ENCODE measurements around the gene MGMT.

The MGMT gene

DNA sequence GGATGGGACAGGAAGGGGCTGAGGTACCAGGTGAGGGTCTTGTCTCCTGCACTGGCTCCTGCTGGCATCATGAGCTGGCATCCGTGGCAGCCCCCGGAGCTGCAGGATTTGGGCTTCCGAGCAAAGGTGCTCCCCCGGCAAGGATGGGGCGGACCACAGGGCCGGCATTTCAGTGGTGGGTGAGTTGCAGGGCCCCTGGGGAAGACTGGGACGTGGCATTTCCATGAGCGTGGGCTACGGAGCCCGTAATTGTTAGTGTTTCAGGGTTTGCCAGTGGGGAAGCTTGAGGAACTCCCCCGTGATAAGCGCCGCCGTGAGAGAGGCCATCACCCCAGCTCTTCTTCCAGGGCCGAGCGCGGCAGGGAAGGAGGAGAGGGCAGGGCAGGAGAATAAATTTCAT lies 235.6 kb downstream of the MGMT start:
- no peaks in the 10 kb centered on the region for H3K27me3 ChIP-seq (ENCODE audit: control insufficient read depth in 2 of 2, insufficient read depth in 2 of 2, low read length in 2 of 2)
- no peaks in the 10 kb centered on the region for H3K4me1 ChIP-seq (ENCODE audit: control insufficient read depth in 2 of 2, insufficient read depth in 2 of 2, low read length in 2 of 2)
- no peak overlapping the region for H3K27ac ChIP-seq (ENCODE audit: low read depth in 2 of 2, low read length in 2 of 2)
- no peaks in the 10 kb centered on the region for H3K36me3 ChIP-seq (ENCODE audit: control insufficient read depth in 2 of 2, insufficient read depth in 2 of 2, low read length in 2 of 2)
- no peaks in the 10 kb centered on the region for H3K9me3 ChIP-seq (ENCODE audit: control insufficient read depth in 2 of 2, low read length in 2 of 2)
- H3K4me3 ChIP-seq (ENCODE audit: low read length in 2 of 2) = no peak overlapping the region
- no peak overlapping the region for H3K9ac ChIP-seq (ENCODE audit: low read depth in 1 of 2, low read length in 2 of 2)

DNA sequence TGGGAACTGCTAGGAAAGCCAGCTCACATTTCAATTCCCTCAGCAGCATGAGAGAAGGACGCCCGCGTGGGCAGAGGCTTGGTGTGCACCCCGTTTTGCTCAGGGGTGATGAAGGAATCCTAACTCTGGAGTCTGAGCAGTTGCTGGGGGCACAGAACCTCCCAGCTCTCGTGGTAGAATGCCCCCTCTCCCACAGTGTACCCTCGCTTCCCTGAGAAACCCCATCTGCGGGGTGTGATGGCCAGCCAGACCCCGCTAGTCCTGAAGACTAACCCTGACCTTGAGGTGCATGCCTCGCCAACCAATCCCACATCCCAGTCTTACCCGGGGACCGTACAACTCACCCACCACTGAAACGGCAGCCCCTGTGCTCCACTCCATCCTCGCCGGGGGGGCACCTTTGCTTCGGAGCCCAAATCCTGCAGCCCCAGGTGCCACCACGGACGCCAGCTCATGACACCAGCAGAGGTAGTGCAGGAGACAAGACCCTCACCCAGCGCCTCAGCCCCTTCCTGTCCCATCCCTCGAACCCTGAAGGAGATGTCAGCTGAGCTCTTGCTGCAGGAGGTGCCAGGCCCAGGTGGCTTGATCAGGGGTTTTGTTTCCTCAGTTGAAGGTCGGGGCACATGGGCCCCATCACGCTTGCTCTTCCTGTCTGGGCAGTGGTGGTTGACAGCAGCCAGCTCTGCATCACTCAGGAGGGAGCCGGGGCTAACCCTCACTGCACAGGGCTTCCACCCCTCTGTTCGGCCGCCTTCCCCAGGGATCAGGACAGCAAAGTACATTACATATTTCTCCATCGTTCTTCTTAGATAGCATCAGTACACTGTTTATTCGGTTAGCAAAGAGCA lies 236.5 kb downstream of the MGMT start:
- Histone ChIP-seq H3K4me3 (ENCODE audit: low read length in 2 of 2) (no peak overlapping the region), H3K27me3 (ENCODE audit: control insufficient read depth in 2 of 2, insufficient read depth in 2 of 2, low read length in 2 of 2) (no peaks in the 10 kb centered on the region), H3K27ac (ENCODE audit: low read depth in 2 of 2, low read length in 2 of 2) (no peak overlapping the region), H3K9ac (ENCODE audit: low read depth in 1 of 2, low read length in 2 of 2) (no peak overlapping the region), H3K36me3 (ENCODE audit: control insufficient read depth in 2 of 2, insufficient read depth in 2 of 2, low read length in 2 of 2) (no peaks in the 10 kb centered on the region), H3K4me1 (ENCODE audit: control insufficient read depth in 2 of 2, insufficient read depth in 2 of 2, low read length in 2 of 2) (no peaks in the 10 kb centered on the region), H3K9me3 (ENCODE audit: control insufficient read depth in 2 of 2, low read length in 2 of 2) (no peaks in the 10 kb centered on the region)

DNA sequence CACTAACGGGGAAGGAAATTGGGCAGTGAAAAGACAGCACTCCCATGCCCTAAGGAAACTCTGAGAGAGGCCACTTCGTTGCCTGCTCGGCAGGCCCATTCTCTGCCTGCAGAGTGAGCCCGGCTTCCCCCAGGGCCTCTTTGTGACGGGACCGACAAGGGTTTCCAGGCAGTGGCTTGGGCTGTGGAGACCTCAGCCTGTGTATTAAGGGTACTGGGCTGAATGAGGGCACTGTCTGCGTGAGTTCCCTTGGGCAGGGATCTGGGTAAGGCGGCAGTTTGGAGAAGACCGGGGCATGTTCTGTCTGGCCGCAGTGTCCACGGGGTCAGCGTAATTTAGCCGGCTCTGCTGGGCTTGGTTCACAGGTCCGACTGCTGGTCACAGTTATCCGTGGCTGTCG lies 237.2 kb downstream of the MGMT start:
- no peaks in the 10 kb centered on the region for H3K36me3 ChIP-seq (ENCODE audit: control insufficient read depth in 2 of 2, insufficient read depth in 2 of 2, low read length in 2 of 2)
- no peak overlapping the region for H3K9ac ChIP-seq (ENCODE audit: low read depth in 1 of 2, low read length in 2 of 2)
- no peaks in the 10 kb centered on the region for H3K9me3 ChIP-seq (ENCODE audit: control insufficient read depth in 2 of 2, low read length in 2 of 2)
- no peaks in the 10 kb centered on the region for H3K4me1 ChIP-seq (ENCODE audit: control insufficient read depth in 2 of 2, insufficient read depth in 2 of 2, low read length in 2 of 2)
- H3K27me3 ChIP-seq (ENCODE audit: control insufficient read depth in 2 of 2, insufficient read depth in 2 of 2, low read length in 2 of 2) = no peaks in the 10 kb centered on the region
- no peak overlapping the region for H3K4me3 ChIP-seq (ENCODE audit: low read length in 2 of 2)
- no peak overlapping the region for H3K27ac ChIP-seq (ENCODE audit: low read depth in 2 of 2, low read length in 2 of 2)

DNA sequence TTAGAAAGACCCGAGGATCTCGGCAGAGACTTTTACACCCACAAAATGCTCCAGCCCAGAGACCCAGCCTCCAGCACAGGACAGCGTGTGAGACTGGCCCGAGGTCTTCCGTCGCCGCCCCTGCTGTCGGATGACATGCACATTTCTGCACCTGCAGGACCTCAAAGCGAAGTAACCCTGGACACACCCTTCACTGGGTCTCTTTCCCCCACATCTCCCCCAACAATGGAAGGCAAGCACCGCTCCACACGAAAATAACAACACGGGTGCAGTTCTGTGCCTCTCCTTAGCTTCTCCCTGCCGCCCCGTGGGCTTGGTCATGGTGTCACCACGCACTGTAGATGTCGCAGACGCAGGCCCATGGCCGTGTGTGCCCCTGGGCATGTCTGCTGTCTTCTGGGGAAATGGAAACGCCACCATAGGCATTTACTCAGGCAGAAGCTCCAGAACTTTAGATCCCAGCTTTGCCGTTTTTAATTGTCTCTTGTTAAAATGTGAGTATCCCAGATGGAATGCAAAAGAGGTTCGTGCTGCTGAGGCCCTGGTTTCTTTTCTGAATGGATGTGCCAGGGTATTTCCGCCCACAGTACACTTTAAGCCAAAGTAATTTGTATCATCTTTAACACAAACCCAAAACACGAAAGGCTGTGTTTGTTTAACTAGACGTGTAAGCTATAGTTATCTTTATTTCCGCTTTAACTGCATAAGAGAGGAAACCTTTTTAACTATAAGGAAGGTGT lies 237.9 kb downstream of the MGMT start:
- H3K4me1 ChIP-seq (ENCODE audit: control insufficient read depth in 2 of 2, insufficient read depth in 2 of 2, low read length in 2 of 2) = no peaks in the 10 kb centered on the region
- H3K27ac ChIP-seq (ENCODE audit: low read depth in 2 of 2, low read length in 2 of 2) = no peak overlapping the region
- H3K36me3 ChIP-seq (ENCODE audit: control insufficient read depth in 2 of 2, insufficient read depth in 2 of 2, low read length in 2 of 2) = no peaks in the 10 kb centered on the region
- H3K4me3 ChIP-seq (ENCODE audit: low read length in 2 of 2) = no peak overlapping the region
- H3K9me3 ChIP-seq (ENCODE audit: control insufficient read depth in 2 of 2, low read length in 2 of 2) = no peaks in the 10 kb centered on the region
- no peaks in the 10 kb centered on the region for H3K27me3 ChIP-seq (ENCODE audit: control insufficient read depth in 2 of 2, insufficient read depth in 2 of 2, low read length in 2 of 2)
- no peak overlapping the region for H3K9ac ChIP-seq (ENCODE audit: low read depth in 1 of 2, low read length in 2 of 2)

DNA sequence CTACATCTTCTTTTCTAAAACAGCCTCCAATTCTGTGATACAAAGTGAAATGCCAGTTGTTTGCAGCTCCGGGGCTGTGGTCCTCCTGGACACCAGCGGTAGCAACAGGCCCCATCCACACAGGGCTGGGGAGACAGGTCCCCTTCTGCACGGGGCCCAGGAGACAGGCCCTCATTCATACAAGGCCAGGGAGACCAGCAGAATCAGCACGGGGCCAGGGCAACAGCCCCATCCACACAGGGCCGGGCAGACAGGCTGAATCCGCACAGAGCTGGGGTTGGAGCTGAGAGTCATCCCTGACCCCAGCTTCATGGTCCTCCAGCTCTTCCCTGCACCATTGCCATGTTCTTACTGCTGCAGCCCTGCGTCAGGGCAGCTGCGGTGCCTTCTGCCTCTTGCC lies 238.6 kb downstream of the MGMT start:
- no peaks in the 10 kb centered on the region for H3K4me1 ChIP-seq (ENCODE audit: control insufficient read depth in 2 of 2, insufficient read depth in 2 of 2, low read length in 2 of 2)
- H3K9me3 ChIP-seq (ENCODE audit: control insufficient read depth in 2 of 2, low read length in 2 of 2) = no peaks in the 10 kb centered on the region
- no peaks in the 10 kb centered on the region for H3K36me3 ChIP-seq (ENCODE audit: control insufficient read depth in 2 of 2, insufficient read depth in 2 of 2, low read length in 2 of 2)
- H3K27me3 ChIP-seq (ENCODE audit: control insufficient read depth in 2 of 2, insufficient read depth in 2 of 2, low read length in 2 of 2) = no peaks in the 10 kb centered on the region
- H3K4me3 ChIP-seq (ENCODE audit: low read length in 2 of 2) = no peak overlapping the region
- H3K9ac ChIP-seq (ENCODE audit: low read depth in 1 of 2, low read length in 2 of 2) = no peak overlapping the region
- H3K27ac ChIP-seq (ENCODE audit: low read depth in 2 of 2, low read length in 2 of 2) = no peak overlapping the region

DNA sequence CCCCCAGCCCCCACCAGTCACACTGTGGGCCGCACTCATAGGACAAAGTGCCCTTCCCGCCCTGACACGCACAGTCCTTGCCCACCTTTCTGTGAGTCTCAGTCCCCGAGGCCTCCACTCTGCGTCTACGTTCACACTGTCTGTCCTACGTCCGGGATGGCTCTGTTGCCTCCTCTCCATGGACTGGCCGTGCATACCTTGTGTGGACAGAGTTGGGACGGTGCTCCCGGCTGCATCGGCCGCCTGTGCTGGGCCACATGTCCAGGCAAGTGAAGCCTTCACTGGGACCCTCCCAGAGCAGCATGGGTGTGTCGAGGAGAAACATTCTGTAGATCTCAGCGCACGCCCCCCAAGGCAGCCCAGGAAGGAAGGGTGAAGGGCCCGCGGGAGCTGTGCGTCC lies 239.0 kb downstream of the MGMT start:
- Histone ChIP-seq H3K27me3 (ENCODE audit: control insufficient read depth in 2 of 2, insufficient read depth in 2 of 2, low read length in 2 of 2) (no peaks in the 10 kb centered on the region), H3K27ac (ENCODE audit: low read depth in 2 of 2, low read length in 2 of 2) (no peak overlapping the region), H3K36me3 (ENCODE audit: control insufficient read depth in 2 of 2, insufficient read depth in 2 of 2, low read length in 2 of 2) (no peaks in the 10 kb centered on the region), H3K4me1 (ENCODE audit: control insufficient read depth in 2 of 2, insufficient read depth in 2 of 2, low read length in 2 of 2) (no peaks in the 10 kb centered on the region), H3K9me3 (ENCODE audit: control insufficient read depth in 2 of 2, low read length in 2 of 2) (no peaks in the 10 kb centered on the region), H3K9ac (ENCODE audit: low read depth in 1 of 2, low read length in 2 of 2) (no peak overlapping the region), H3K4me3 (ENCODE audit: low read length in 2 of 2) (no peak overlapping the region)

DNA sequence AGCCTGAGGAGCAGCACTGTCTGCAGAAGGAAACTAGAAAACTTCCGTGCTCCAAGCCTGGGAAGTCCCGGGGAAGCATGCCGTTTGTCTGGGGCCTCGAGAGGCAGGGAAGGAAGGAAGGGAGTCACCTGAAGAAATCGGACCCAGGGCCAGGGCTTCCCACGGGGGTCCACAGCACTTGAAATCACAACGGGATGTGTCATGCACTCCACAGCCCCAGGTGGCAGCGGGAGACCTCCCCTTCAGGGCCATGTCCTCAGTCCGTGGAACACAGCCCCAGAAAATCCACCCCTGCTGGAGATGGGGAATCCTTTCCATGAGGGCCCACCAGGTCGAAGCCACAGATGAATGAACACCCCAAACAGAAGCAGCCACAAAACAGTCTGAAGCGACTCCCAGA lies 239.5 kb downstream of the MGMT start:
- H3K4me3 ChIP-seq (ENCODE audit: low read length in 2 of 2) = no peak overlapping the region
- H3K36me3 ChIP-seq (ENCODE audit: control insufficient read depth in 2 of 2, insufficient read depth in 2 of 2, low read length in 2 of 2) = no peaks in the 10 kb centered on the region
- no peaks in the 10 kb centered on the region for H3K9me3 ChIP-seq (ENCODE audit: control insufficient read depth in 2 of 2, low read length in 2 of 2)
- no peak overlapping the region for H3K9ac ChIP-seq (ENCODE audit: low read depth in 1 of 2, low read length in 2 of 2)
- no peaks in the 10 kb centered on the region for H3K4me1 ChIP-seq (ENCODE audit: control insufficient read depth in 2 of 2, insufficient read depth in 2 of 2, low read length in 2 of 2)
- no peak overlapping the region for H3K27ac ChIP-seq (ENCODE audit: low read depth in 2 of 2, low read length in 2 of 2)
- no peaks in the 10 kb centered on the region for H3K27me3 ChIP-seq (ENCODE audit: control insufficient read depth in 2 of 2, insufficient read depth in 2 of 2, low read length in 2 of 2)

DNA sequence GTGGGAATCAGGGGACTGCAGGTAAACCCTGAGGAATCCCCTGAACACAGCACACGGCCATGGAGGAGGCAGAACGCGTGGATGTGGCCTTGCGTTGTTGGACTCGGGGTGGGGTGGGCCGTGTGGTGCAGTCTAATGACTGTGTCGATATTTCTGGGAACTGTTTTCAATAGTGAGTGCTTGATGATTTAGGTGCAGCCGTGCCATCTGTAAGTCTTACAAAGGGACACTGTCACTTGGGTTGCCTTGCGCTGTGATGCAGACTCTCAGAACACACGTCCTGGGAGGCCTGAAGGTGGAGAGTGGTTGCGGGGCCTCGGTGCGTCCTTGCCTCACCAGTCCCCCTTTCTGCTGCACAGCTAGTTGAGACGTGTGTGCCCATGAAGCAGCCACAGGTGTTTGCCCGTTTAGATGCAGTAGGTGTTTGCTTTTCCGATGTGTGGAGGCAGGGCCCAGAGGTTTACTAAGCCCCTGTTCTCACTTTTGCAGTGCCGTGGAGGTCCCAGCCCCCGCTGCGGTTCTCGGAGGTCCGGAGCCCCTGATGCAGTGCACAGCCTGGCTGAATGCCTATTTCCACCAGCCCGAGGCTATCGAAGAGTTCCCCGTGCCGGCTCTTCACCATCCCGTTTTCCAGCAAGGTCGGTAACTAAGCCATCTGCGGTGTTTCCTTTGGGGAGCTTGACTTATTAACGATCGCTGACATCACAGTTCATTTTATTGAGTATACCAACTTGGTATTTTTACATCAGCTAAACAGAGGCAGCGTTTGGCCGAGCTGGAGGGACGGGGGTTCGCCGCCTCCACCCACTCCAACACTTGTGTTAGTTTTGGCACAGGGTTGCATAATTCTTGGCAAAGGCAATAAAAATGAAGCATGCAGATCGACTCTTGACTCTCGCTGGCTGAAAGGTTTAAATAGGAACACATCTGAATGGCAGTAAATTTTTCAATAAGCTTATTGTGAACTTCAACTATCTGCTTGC lies 240.7 kb downstream of the MGMT start:
- Histone ChIP-seq H3K9me3 (ENCODE audit: control insufficient read depth in 2 of 2, low read length in 2 of 2) (no peaks in the 10 kb centered on the region), H3K4me1 (ENCODE audit: control insufficient read depth in 2 of 2, insufficient read depth in 2 of 2, low read length in 2 of 2) (no peaks in the 10 kb centered on the region), H3K27ac (ENCODE audit: low read depth in 2 of 2, low read length in 2 of 2) (no peak overlapping the region), H3K9ac (ENCODE audit: low read depth in 1 of 2, low read length in 2 of 2) (no peak overlapping the region), H3K4me3 (ENCODE audit: low read length in 2 of 2) (no peak overlapping the region), H3K36me3 (ENCODE audit: control insufficient read depth in 2 of 2, insufficient read depth in 2 of 2, low read length in 2 of 2) (no peaks in the 10 kb centered on the region), H3K27me3 (ENCODE audit: control insufficient read depth in 2 of 2, insufficient read depth in 2 of 2, low read length in 2 of 2) (no peaks in the 10 kb centered on the region)

DNA sequence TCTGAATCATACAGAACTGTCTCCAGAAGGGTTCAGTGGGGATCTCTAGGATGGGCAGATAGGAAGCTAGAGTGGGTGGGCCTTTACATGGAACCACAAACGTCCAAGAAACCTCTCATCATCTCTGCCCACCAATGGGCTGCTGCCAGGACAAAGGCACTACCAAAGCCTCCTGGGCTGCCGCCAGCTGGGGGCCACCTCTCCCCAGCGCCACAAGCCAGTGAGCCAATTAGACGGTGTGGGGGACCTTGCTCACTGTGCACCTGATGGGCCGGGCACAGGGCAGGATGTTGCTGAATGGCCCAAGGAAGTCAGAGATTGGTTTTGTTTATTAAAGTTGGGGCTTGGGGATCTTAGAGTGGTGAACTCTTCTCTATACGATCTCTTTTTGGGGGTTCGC lies 242.1 kb downstream of the MGMT start:
- Histone ChIP-seq H3K4me3 (ENCODE audit: low read length in 2 of 2) (no peak overlapping the region), H3K27ac (ENCODE audit: low read depth in 2 of 2, low read length in 2 of 2) (no peak overlapping the region), H3K4me1 (ENCODE audit: control insufficient read depth in 2 of 2, insufficient read depth in 2 of 2, low read length in 2 of 2) (no peaks in the 10 kb centered on the region), H3K9ac (ENCODE audit: low read depth in 1 of 2, low read length in 2 of 2) (no peak overlapping the region), H3K36me3 (ENCODE audit: control insufficient read depth in 2 of 2, insufficient read depth in 2 of 2, low read length in 2 of 2) (no peaks in the 10 kb centered on the region), H3K27me3 (ENCODE audit: control insufficient read depth in 2 of 2, insufficient read depth in 2 of 2, low read length in 2 of 2) (no peaks in the 10 kb centered on the region), H3K9me3 (ENCODE audit: control insufficient read depth in 2 of 2, low read length in 2 of 2) (no peaks in the 10 kb centered on the region)

Data from mucosa of rectum (tissue), 2 donors.